HCT116 (cell line): ENCODE data around the gene RHEX. TPM values are rescaled to one million over a fixed set of nuclear protein-coding genes. Genes with fewer than 3 reads are reported as not detected.

Experiments
- ATAC-seq: fragments of 200-7000 bp; cut with Tn5 transposase; 2 replicates; pipeline ENCODE4 v1.9.1; 2020; ENCODE audit warnings: mild to moderate bottlenecking, moderate library complexity
- BruUV-seq: library from RNA; stranded (reverse); fragments of 400-500 nt; replicated peaks from 2 replicates; lab custom pipeline; 2021; lab: Mats Ljungman, UMichigan
- CTCF ChIA-PET: fragments of 300-600 bp; sonication (Branson Sonifier 250); formaldehyde crosslinking; loops from one replicate; lab custom pipeline; 2021; ENCODE audit warnings: antibody characterized with exemption; lab: Charles Lee
- POLR2A ChIA-PET: fragments of 300-600, 350-600 bp; sonication (Branson Sonifier 250); formaldehyde crosslinking; loops from one replicate; lab custom pipeline; 2021; ENCODE audit warnings: antibody characterized with exemption; lab: Charles Lee
- RAD21 ChIA-PET, 2 experiments: fragments of 300-600 bp; sonication (Branson Sonifier 250); formaldehyde crosslinking; loops; one replicate each; lab custom pipeline; 2023; ENCODE audit warnings: low total read pairs in 2 of 2; ENCODE audit not compliant: uncharacterized antibody in 2 of 2, unreplicated experiment in 2 of 2, low non-redundant PET in 1 of 2; lab: Charles Lee
- DNase-seq: peaks from one replicate; pipeline ENCODE4 v3.0.0-alpha.2; 2010; ENCODE audit warnings: low read depth, low spot score
- H2AFZ ChIP-seq: fragments of 200-600 bp; shearing (Covaris generic), sonication (generic); 2 replicates; pipeline ENCODE4 v1.6.1; 2017; ENCODE audit warnings: low read depth, mixed run types, mixed read lengths, antibody characterized with exemption, low read length; ENCODE audit not compliant: poor library complexity, severe bottlenecking
- H3K27ac ChIP-seq: 2 replicates; pipeline ENCODE4 v1.5.1; 2012; ENCODE audit warnings: low read depth, low read length
- H3K27me3 ChIP-seq: fragments of 200-600 bp; sonication (generic); 2 replicates; pipeline ENCODE4 v1.6.1; 2016; ENCODE audit warnings: mixed run types, low read length, mixed read lengths; ENCODE audit not compliant: insufficient read depth
- H3K36me3 ChIP-seq, 2 experiments: fragments of 200-500 bp in 1 of 2; fragments of 200-600 bp in 1 of 2; sonication (Bioruptor generic) in 1 of 2; sonication (generic) in 1 of 2; 2 replicates each; pipeline versions ENCODE4 v1.5.1 to v1.6.1; 2014 to 2016; ENCODE audit warnings: low read length in 2 of 2, inconsistent platforms in 1 of 2, mixed read lengths in 1 of 2, mixed run types in 1 of 2; ENCODE audit not compliant: insufficient read depth in 2 of 2, control insufficient read depth in 1 of 2
- H3K4me1 ChIP-seq, 2 experiments: fragments of 200-600 bp in 1 of 2; sonication (generic) in 1 of 2; 2 replicates each; pipeline versions ENCODE4 v1.5.1 to v1.6.1; 2012 to 2017; ENCODE audit warnings: low read length in 2 of 2, inconsistent platforms in 1 of 2, mild to moderate bottlenecking in 1 of 2, mixed read lengths in 1 of 2, mixed run types in 1 of 2, moderate library complexity in 1 of 2; ENCODE audit not compliant: insufficient read depth in 2 of 2, control insufficient read depth in 1 of 2
- H3K4me2 ChIP-seq: fragments of 200-600 bp; sonication (generic); 2 replicates; pipeline ENCODE4 v1.6.1; 2017; ENCODE audit warnings: mixed run types, low read length, mixed read lengths
- H3K4me3 ChIP-seq, 2 experiments: fragments of 200-600 bp in 1 of 2; sonication (generic) in 1 of 2; replicated peaks in 1 of 2; 2 replicates each; pipeline ENCODE4 v1.5.1; 2011 to 2016; ENCODE audit warnings: low read length in 2 of 2, control low read depth in 1 of 2, low read depth in 1 of 2, mild to moderate bottlenecking in 1 of 2, mixed read lengths in 1 of 2, mixed run types in 1 of 2
- H3K79me2 ChIP-seq: fragments of 200-600 bp; sonication (generic); 2 replicates; pipeline ENCODE4 v1.6.1; 2017; ENCODE audit warnings: mild to moderate bottlenecking, mixed run types, low read length, moderate library complexity, mixed read lengths; ENCODE audit not compliant: insufficient read depth
- H3K9ac ChIP-seq: fragments of 200-600 bp; sonication (generic); 2 replicates; pipeline ENCODE4 v1.6.1; 2016; ENCODE audit warnings: low read length, mixed read lengths
- H3K9me2 ChIP-seq: fragments of 200-600 bp; sonication (generic), shearing (Covaris generic); 2 replicates; pipeline ENCODE4 v1.6.1; 2017; ENCODE audit warnings: mixed run types, mild to moderate bottlenecking, moderate library complexity; ENCODE audit not compliant: insufficient read depth
- H3K9me3 ChIP-seq, 2 experiments: fragments of 200-500 bp in 1 of 2; fragments of 200-600 bp in 1 of 2; sonication (Bioruptor generic) in 1 of 2; sonication (generic) in 1 of 2; 2 replicates each; pipeline ENCODE4 v1.6.1; 2014 to 2017; ENCODE audit warnings: low read length in 2 of 2, mixed read lengths in 2 of 2, inconsistent platforms in 1 of 2, low read depth in 1 of 2, mild to moderate bottlenecking in 1 of 2, mixed run types in 1 of 2, moderate library complexity in 1 of 2; ENCODE audit not compliant: control insufficient read depth in 1 of 2, insufficient read depth in 1 of 2
- H4K20me1 ChIP-seq: fragments of 200-600 bp; sonication (generic), shearing (Covaris generic); 2 replicates; pipeline ENCODE4 v1.6.1; 2017; ENCODE audit warnings: mixed run types, mild to moderate bottlenecking, moderate library complexity; ENCODE audit not compliant: insufficient read depth
- CBX3 ChIP-seq: IDR thresholded peaks from 2 replicates; pipeline ENCODE4 v1.6.1; 2012; ENCODE audit warnings: low read depth
- EGR1 ChIP-seq: IDR thresholded peaks from 2 replicates; pipeline ENCODE4 v1.6.1; 2012; ENCODE audit warnings: low read depth
- EZH2 ChIP-seq: fragments of 200-600 bp; sonication (generic); IDR thresholded peaks from 2 replicates; pipeline ENCODE4 v1.6.1; 2017; ENCODE audit warnings: antibody characterized with exemption, mixed run types
- MAX ChIP-seq: IDR thresholded peaks from 2 replicates; pipeline ENCODE4 v1.6.1; 2012
- POLR2AphosphoS5 ChIP-seq: IDR thresholded peaks from 2 replicates; pipeline ENCODE4 v1.6.1; 2011; ENCODE audit warnings: mild to moderate bottlenecking, low read depth, low read length, moderate library complexity
- REST ChIP-seq: IDR thresholded peaks from 2 replicates; pipeline ENCODE4 v1.6.1; 2012; ENCODE audit warnings: low read depth
- SP1 ChIP-seq: IDR thresholded peaks from 2 replicates; pipeline ENCODE4 v1.6.1; 2012; ENCODE audit warnings: low read depth
- ZBTB33 ChIP-seq: IDR thresholded peaks from 2 replicates; pipeline ENCODE4 v1.6.1; 2011; ENCODE audit warnings: mild to moderate bottlenecking, low read length, moderate library complexity; ENCODE audit not compliant: insufficient replicate concordance; ENCODE audit errors: extremely low read depth
- ZFX ChIP-seq: fragments of 450-650 bp; IDR thresholded peaks from 2 replicates; pipeline ENCODE4 v1.6.1; 2017
- intact Hi-C: fragments of 100-400 bp; cut with micrococcal nuclease; formaldehyde crosslinking; loops from 2 replicates; pipeline ENCODE4 v1.10.0; 2022
- total RNA-seq: library from RNA; stranded (reverse); gene quantifications from one replicate; pipeline ENCODE4 v1.2.1, GENCODE V29; 2021; ENCODE audit not compliant: unreplicated experiment

Gene RHEX
- total RNA-seq, 1 experiment from 2014 or later, result not detected

- CTCF ChIA-PET, result no interaction called here
- intact Hi-C loops, result no loop called here
- H3K27me3 ChIP-seq, result peaks cover 3% of the 10 kb centered on the region; the same call in 1 of the 2 replicates
Measured at GRCh38 chr1:206135248-206135647, 82.3 kb downstream of the RHEX start.

More at GRCh38 chr1:206135248-206135647, 82.3 kb downstream of the RHEX start:
- RAD21 ChIA-PET, result no interaction called here
- Histone ChIP-seq H3K4me2 (no peak overlapping the region), H4K20me1 (no peaks in the 10 kb centered on the region), H3K9ac (no peak overlapping the region), H3K36me3 (no peaks in the 10 kb centered on the region), H3K9me2 (no peaks in the 10 kb centered on the region)
- no peak for DNase-seq
- no peak for ATAC-seq
- BruUV-seq, result no TSS peak
- TF ChIP-seq ZFX, result no peak
- TF ChIP-seq CBX3, result no peak
- TF ChIP-seq MAX, result no peak
- TF ChIP-seq POLR2AphosphoS5, result no peak
- no peak for TF ChIP-seq SP1
- no peak for TF ChIP-seq EGR1
- TF ChIP-seq REST, result no peak
- TF ChIP-seq EZH2, result no peak
- no peak for TF ChIP-seq ZBTB33
- TF ChIP-seq, all 23 proteins: peak for 0
- H3K4me3 ChIP-seq, result no peak overlapping the region
- no peaks in the 10 kb centered on the region for H3K9me3 ChIP-seq
- no peak overlapping the region for H3K27ac ChIP-seq
- POLR2A ChIA-PET, result no interaction called here
- no peaks in the 10 kb centered on the region for H3K4me1 ChIP-seq
- no peaks in the 10 kb centered on the region for H3K79me2 ChIP-seq
- no peak overlapping the region for H2AFZ ChIP-seq
